Lower leg skin (tissue), 4 donors: Measurements from ENCODE around the gene SCGN. TPM values are rescaled to one million over a fixed set of nuclear protein-coding genes. Genes with fewer than 3 reads are reported as not detected.
"Not testable (repeated sequence)": the region's sequence is repeated elsewhere in the genome, so short reads cannot be mapped to it uniquely, and the experiment has no call there.

Experiments
- DNase-seq, 2 donors: peaks; one replicate each; pipeline ENCODE4 v3.0.0-alpha.2; 2019; ENCODE audit warnings: low spot score in 2 of 2
- H3K4me3 ChIP-seq: fragments of 200-600 bp; sonication (generic); 2 replicates; pipeline ENCODE4 v1.5.1; 2017; ENCODE audit warnings: mild to moderate bottlenecking, low read depth; ENCODE audit not compliant: poor library complexity, severe bottlenecking
- CTCF ChIP-seq, 3 donors: fragments of 450-650 bp; IDR thresholded peaks; one replicate each; pipeline ENCODE4 v1.5.1; 2016; ENCODE audit warnings: antibody characterized with exemption in 3 of 3, mild to moderate bottlenecking in 3 of 3, moderate library complexity in 2 of 3
- POLR2A ChIP-seq, 2 donors: fragments of 450-650 bp; IDR thresholded peaks; one replicate each; pipeline ENCODE4 v1.6.1; 2016 to 2017; ENCODE audit warnings: antibody characterized with exemption in 2 of 2, mild to moderate bottlenecking in 1 of 2, moderate library complexity in 1 of 2
- WGBS, 2 donors: methylation state at CpG; one replicate each; pipeline ENCODE4 v1.1.5; 2018; 5-methylcytosine and 5-hydroxymethylcytosine counted together
- intact Hi-C: fragments of 100-400 bp; cut with DNase I; formaldehyde crosslinking; loops from one replicate; pipeline ENCODE4 v1.15.0; 2023; ENCODE audit warnings: low total_unique reads
- total RNA-seq, 4 donors: library from RNA; depleted of rRNA; stranded (reverse); fragments of >200 nt; gene quantifications; one replicate each; pipeline ENCODE4 v1.1.0, GENCODE V29; 2016

SCGN gene
- total RNA-seq, 4 donors from 2014 or later: not detected

DNA sequence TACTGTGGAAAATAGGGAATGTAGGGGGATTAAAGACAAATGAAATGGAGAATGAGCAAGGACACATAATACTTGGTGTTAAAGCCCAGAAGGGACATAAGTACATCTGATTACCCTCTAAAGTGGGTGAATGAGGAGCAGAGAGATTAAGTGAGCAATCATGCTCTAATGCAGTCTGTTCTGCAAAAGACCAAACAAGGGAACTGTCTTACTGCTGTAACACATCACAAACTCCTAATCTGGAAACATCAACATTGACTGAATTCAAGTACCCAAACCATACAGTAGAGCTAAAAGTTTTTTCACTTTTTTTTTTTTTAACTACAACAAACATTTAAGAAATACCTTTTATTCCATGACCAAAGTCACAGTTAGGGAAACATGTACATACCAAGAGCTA lies 83.2 kb downstream of the SCGN start:
- H3K4me3 ChIP-seq: no peak overlapping the region
- intact Hi-C loops: no loop called here
- DNase-seq: no peak
- TF ChIP-seq CTCF (IDR thresholded peaks at IDR 0.05) (no peak), POLR2A (IDR thresholded peaks at IDR 0.05) (no peak)

DNA sequence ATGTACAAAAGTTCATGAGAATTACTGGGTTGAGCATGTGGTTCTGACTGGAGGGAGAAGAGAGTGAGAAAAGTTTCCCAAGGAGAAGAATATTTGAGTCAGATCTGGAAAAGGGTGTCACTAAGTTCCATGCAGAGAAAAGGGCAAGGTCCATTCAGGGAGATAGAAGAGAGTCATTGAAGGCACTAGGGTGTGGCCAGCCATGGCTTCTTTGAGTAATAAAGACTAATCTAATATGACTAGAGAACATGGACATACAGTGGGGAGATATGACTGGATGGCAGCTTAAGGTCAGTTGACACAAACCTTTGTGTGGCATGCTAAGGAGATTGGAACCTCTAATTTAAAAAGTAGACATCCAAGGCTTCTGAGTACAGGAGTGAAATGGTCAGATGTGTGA lies 91.9 kb downstream of the SCGN start:
- TF ChIP-seq CTCF (IDR thresholded peaks at IDR 0.05) (no peak), POLR2A (IDR thresholded peaks at IDR 0.05) (no peak)
- no peak overlapping the region for H3K4me3 ChIP-seq
- intact Hi-C loops: no loop called here
- no peak for DNase-seq

- DNase-seq: no peak
These were observed 93.8 kb downstream of the SCGN start for GRCh38 chr6:25745836-25746235.

GRCh38 chr6:25746968-25747367 lies 95.0 kb downstream of the SCGN start:
- 72 to 95% methylated on average over 1 of the region's 1 CpG for WGBS, 2 donors
- no peak for DNase-seq
- intact Hi-C loops: no loop called here
- TF ChIP-seq POLR2A (IDR thresholded peaks at IDR 0.05): no peak
- TF ChIP-seq CTCF (IDR thresholded peaks at IDR 0.05): no peak
- H3K4me3 ChIP-seq: no peak overlapping the region

More at GRCh38 chr6:25745836-25746235, 93.8 kb downstream of the SCGN start:
- intact Hi-C loops: no loop called here
- 72 to 77% methylated on average over 4 of the region's 4 CpGs for WGBS, 2 donors
- H3K4me3 ChIP-seq: no peak overlapping the region
- no peak for TF ChIP-seq CTCF (IDR thresholded peaks at IDR 0.05)
- TF ChIP-seq POLR2A (IDR thresholded peaks at IDR 0.05): no peak

DNA sequence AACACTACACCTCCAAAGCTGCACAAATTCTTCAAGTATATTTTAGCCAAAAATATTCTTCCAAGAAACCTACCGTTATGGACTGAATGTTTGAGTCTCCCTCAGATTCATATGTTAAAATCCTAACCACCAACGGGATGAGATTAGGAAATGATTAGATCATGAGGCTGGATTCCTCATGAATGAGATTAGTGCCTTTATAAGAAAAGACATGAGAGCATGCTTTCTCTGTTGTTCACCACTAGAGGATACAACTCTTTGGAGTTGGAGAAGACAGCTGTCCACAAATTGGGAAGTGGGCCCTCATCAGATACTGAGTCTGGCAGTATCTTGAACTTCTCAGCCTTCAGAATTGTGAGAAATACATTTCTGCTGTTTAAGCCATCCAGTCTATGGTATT lies 95.5 kb downstream of the SCGN start:
- DNase-seq: no peak
- no peak overlapping the region for H3K4me3 ChIP-seq
- intact Hi-C loops: no loop called here
- TF ChIP-seq POLR2A (IDR thresholded peaks at IDR 0.05) (no peak), CTCF (IDR thresholded peaks at IDR 0.05) (no peak)
- 88% methylated on average over 2 of the region's 2 CpGs for WGBS, 2 donors

GRCh38 chr6:25748049-25748448 lies 96.0 kb downstream of the SCGN start:
- no peak for TF ChIP-seq CTCF (IDR thresholded peaks at IDR 0.05)
- no peak for TF ChIP-seq POLR2A (IDR thresholded peaks at IDR 0.05)
- no peak overlapping the region for H3K4me3 ChIP-seq
- no peak for DNase-seq
- intact Hi-C loops: no loop called here

DNA sequence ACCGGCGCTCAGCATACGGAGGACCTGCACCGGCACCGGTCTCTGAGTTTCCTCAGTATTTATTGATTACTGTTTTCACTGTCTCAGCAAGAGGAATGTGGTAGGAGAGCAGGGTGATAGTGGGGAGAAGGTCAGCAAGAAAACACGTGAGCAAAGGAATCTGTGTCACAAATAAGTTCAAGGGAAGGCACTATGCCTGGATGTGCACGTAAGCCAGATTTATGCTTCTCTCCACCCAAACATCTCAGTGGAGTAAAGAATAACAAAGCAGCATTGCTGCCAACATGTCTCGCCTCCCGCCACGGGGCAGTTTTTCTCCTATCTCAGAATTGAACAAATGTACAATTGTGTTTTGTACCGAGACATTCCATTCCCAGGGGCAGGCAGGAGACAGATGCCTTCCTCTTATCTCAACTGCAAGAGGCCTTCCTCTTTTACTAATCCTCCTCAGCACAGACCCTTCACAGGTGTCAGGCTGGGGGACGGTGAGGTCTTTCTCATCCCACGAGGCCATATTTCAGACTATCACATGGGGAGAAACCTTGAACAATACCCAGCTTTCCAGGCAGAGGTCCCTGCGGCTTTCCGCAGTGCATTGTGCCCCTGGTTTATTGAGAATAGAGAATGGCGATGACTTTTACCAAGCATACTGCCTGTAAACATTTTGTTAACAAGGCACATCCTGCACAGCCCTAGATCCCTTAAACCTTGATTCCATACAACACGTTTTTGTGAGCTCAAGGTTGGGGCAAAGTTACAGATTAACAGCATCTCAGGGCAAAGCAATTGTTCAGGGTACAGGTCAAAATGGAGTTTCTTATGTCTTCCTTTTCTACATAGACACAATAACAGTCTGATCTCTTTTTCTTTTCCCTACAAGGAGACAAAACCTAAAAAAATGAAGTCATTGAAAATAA lies 96.8 kb downstream of the SCGN start:
- 71 to 84% methylated on average over 17 of the region's 17 CpGs for whole genome bisulfite sequencing, 2 donors
- DNase-seq, H3K4me3 ChIP-seq, intact Hi-C loops: not testable (repeated sequence)
